ENCODE results near the gene UBR2.
A peak's percentile ranks its signal among the peaks of the same experiment; 100 is the strongest.

Gene UBR2

GRCh38 chr6:42563697-42564505 lies at the start of gene UBR2:
Gene UBR2, plus strand, starts transcription at chr6:42564029. Its CDS starts 291 bp downstream, at chr6:42564320.
- DNase-seq: peak; percentile 98

GRCh38 chr6:42514745-42515144 lies 49.1 kb upstream of the UBR2 start:
- no peak for DNase-seq

DNA sequence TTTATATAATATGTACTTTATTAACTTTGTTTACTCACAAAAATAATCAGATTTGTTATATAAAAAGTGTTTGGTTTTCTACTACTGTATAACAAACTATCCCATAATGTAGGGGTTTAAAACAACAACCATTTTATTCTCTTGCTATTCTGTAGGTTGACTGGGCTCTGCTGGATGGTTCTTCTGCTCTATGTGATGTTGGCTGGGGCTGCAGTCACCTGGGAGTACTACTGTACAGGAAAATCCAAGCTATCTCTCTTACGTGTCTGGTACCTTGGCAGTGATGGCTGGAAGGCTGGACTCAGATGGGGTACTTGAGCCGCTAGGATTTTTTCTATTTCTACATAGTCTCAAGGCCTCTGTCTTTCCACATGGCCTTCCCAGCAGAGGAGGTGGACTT lies 44.0 kb upstream of the UBR2 start:
- DNase-seq: no peak

DNA sequence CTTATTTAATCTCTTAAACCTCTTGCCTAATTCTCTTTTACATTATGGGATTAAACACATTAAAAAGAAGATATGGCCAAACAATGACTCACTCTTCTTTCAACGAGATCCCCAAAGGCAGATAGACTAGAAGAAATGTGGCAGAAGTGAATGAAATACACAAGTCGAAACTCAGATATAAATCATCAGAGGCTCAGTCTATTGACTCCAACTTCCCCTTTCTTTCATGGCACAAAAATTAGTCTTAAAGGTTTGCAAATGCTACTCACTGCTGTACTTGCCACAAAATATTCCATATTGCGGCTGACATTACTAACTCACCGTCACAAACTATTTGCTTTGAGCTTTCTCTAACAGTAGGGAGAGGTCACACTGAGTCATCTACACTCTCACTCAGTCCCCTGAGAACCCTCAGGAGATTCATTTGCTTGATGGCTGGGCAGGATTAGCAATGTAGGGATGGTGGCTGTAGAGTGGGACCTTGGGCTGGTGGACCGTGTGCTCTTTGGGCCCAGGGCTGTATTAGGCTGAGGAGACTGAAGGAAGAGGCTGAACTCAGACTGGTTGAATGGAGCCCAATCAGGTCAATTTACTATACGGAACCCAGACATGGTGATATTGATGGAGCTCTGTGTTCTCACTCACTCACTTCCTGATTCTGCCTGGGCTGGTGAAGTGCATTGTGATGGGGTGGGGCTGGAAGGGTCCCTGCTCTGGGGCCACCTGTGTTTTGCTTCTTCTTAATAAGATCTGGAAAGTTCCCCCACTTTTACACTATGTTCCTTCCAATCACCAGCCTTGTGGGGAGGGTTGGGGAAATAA lies 42.8 kb upstream of the UBR2 start:
- DNase-seq: no peak

DNA sequence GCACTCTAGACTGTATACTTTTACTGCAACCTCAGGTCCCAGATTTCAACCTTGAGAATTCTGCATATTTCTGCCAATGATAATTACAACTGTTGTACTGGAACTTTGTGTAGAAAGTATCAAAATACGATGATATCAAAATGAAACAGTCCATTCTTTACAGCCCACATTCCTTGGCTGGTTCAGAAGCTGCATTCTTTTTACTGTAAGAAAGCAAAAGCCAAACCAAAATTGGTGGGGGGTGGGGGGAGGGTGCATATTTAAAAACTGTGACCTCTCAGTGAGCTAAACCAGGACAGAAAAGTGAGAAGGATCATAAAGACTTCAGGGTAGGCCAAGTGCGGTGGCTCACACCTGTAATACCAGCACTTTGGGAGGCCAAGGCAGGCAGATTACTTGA lies 41.8 kb upstream of the UBR2 start:
- DNase-seq: no peak

GRCh38 chr6:42522942-42523814 lies 40.7 kb upstream of the UBR2 start:
- DNase-seq: no peak

- no peak for DNase-seq
Observed at GRCh38 chr6:42525206-42525605, 38.6 kb upstream of the UBR2 start.

DNA sequence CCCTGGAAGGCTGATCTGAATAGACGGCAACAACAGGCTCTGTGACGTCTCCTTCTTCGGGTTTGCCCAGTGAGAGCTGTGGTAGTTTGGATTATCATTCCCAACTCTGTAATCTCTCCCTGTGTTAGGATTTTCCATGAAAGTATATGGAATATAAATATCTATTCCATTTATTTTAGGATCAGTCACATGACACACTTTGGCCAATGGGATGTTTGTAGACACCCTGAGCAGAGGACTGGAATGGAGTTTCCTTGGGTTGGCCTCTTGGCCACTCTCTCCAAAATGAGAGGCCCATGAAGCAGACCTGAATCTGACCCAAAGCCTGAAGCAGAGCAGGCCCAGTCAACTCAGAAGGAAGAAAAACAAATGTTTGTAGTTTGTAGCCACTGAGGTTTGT lies 37.2 kb upstream of the UBR2 start:
- DNase-seq: no peak

GRCh38 chr6:42527204-42527603 lies 36.6 kb upstream of the UBR2 start:
- DNase-seq: no peak

DNA sequence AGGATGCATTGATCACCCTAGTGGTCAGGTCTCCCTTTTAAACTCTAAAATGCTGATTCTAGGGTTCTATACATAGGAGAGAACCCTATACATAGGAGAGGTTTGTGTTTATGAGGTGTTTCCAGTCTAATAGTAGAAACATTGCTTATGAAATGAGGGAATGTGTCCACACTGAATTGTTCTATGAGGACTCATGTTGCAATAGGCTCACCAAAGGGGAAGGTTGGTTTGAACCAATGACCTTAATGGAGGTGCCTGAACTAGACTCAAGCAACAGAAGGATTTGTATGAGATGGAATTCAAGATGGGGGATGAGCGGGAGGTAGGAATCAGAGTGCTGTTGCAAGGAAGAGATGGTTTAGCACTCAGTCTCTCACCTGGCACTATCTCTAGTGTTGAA lies 33.5 kb upstream of the UBR2 start:
- DNase-seq: no peak

DNA sequence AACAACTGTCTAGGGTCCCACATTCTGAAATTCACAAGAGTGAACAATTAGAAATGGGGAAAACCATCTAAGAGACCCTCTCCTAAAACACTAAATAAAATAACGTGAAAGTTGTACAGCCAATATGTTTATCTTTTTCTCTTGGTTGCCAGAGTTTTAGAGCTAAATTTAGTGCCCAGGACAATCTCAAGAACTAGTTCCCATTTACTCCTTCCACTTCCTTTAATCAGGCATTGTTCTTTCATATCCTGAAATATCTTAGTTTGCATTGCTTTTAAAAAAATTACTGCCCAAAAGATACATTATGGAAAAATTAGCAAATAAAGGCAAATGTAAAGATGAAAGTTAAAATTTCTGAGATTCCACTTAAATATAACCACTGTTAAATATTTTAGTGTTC lies 33.1 kb upstream of the UBR2 start:
- DNase-seq: no peak

- DNase-seq: peak; percentile 9
Observed at GRCh38 chr6:42532038-42532669, 31.7 kb upstream of the UBR2 start.

DNA sequence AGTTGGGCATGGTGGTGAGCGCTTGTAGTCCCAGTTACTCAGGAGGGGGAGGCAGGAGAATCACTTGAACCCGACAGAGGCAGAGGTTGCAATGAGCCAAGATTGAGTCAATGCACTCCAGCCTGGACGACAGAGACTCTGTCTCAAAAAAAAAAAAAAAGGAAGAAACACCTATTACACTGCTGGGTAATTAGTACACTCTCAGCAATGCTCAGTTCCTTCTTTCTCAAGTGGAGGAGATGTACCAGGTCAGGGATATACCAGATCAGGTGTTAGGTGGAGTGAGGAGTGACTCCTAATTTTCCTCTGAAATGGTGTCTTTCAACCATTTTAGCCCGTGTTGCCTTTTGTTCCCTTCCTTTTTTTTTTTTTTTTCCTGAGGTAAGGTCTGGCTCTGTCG lies 30.0 kb upstream of the UBR2 start:
- no peak for DNase-seq

- no peak for DNase-seq
Observed at GRCh38 chr6:42537536-42537935, 26.3 kb upstream of the UBR2 start.

DNA sequence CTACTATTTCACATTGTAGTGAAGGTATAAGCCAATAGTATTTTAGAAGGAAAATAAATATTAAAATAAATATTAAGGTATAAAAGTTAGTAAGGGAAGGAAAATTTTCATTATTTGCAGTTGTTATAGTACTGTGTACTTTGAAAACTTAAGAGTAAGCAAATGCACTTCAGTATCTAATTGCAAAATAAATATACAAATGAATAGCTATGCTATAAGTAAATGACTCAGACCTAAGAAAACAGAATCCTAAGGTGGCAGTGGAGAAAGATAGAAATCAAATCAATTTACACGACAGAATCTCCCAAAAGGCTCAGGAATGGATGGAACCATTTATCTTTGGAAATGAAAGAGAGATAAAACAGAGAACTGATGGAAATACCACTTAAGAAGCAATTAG lies 24.7 kb upstream of the UBR2 start:
- DNase-seq: no peak

DNA sequence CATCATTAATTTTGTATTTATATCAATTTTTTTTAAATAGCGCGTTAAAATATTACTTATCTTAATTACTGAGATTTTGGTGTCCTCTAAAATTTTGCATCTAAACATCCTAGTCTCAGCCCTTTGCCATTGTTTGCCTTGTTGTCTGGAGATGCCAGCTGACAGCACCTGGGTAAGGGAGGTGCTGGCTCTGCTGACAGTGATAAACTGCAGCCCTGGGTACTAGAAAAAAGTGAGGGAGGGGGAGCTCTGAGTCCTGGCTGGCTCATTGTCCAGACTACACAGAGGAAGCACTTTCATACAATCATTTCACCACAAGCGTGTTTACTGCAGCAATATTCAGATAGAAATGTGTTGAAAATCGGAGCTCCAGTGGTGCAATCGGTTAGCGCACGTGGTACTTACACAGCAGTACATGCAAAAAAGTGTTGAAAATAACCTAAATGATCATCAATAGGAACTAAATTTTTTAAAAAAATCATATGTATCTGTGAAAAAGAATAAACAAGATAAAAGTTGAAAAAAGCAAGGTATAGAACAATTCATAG lies 18.5 kb upstream of the UBR2 start:
- DNase-seq: no peak

GRCh38 chr6:42547407-42548329 lies 16.2 kb upstream of the UBR2 start:
- peak; percentile 68 for DNase-seq

- DNase-seq: no peak
Observed at GRCh38 chr6:42550277-42550676, 13.6 kb upstream of the UBR2 start.

- DNase-seq: no peak
Observed at GRCh38 chr6:42551217-42551616, 12.6 kb upstream of the UBR2 start.

DNA sequence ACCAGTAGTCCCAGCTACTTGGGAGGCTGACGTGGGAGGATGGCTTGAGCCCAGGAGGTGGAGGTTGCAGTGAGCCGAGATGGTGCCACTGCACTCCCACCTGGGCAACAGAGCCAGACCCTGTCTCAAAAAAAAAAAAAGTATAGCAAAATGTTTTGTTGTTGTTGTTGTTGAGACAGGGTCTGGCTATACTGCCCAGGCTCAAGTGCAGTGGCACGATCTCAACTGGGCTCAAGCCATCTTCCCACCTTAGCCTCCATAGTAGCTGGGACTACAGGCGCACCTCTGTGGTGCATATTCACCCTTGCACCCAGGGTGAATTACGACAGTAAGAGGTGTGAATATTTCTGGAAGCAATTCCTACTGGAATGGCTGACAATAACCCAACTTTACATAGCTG lies 11.4 kb upstream of the UBR2 start:
- no peak for DNase-seq
